OCI-LY3 (cell line): ENCODE data around the gene SETD7.
"Not testable (repeated sequence)": the region's sequence is repeated elsewhere in the genome, so short reads cannot be mapped to it uniquely, and the experiment has no call there.

Source experiments
- EZH2phosphoT487 ChIP-seq: fragments of 200-600 bp; shearing (Covaris generic); IDR thresholded peaks from 2 replicates; pipeline ENCODE4 v1.6.1; 2018; ENCODE audit warnings: antibody characterized with exemption, mixed run types, low read depth
- TF ChIP-seq, protein P1 (sequence below): fragments of 200-600, 300-600 bp; sonication (generic); IDR thresholded peaks from 2 replicates; pipeline ENCODE4 v1.5.1; 2014; ENCODE audit warnings: antibody characterized with exemption, low read length, low read depth

DNA sequence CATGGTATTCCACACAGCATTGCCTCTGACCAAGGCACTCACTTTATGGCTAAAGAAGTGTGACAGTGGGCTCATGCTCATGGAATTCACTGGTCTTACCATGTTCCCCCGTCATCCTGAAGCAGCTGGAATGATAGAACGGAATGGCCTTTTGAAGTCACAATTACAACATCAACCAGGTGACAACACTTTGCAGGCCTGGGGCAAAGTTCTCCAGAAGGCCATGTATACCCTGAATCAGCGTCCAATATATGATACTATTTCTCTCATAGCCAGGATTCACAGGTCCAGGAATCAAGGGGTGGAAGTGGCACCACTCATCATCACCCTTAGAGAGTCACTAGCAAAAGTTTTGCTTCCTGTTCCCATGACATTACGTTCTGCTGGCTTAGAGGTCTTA, 108.9 kb downstream of the SETD7 start:
- TF ChIP-seq, protein P1, sequence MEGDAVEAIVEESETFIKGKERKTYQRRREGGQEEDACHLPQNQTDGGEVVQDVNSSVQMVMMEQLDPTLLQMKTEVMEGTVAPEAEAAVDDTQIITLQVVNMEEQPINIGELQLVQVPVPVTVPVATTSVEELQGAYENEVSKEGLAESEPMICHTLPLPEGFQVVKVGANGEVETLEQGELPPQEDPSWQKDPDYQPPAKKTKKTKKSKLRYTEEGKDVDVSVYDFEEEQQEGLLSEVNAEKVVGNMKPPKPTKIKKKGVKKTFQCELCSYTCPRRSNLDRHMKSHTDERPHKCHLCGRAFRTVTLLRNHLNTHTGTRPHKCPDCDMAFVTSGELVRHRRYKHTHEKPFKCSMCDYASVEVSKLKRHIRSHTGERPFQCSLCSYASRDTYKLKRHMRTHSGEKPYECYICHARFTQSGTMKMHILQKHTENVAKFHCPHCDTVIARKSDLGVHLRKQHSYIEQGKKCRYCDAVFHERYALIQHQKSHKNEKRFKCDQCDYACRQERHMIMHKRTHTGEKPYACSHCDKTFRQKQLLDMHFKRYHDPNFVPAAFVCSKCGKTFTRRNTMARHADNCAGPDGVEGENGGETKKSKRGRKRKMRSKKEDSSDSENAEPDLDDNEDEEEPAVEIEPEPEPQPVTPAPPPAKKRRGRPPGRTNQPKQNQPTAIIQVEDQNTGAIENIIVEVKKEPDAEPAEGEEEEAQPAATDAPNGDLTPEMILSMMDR = not testable (repeated sequence)
- TF ChIP-seq EZH2phosphoT487 = not testable (repeated sequence)
